GM18498 (cell line): ENCODE results near the gene SNX17.
"Not testable (repeated sequence)": the region's sequence is repeated elsewhere in the genome, so short reads cannot be mapped to it uniquely, and the experiment has no call there.

Source experiments
- ATAC-seq: cut with Tn5 transposase; IDR thresholded peaks from one replicate; pipeline ENCODE4 v1.9.1; 2021; ENCODE audit warnings: mild to moderate bottlenecking, moderate library complexity; ENCODE audit not compliant: unreplicated experiment

The SNX17 gene

GRCh38 chr2:27398962-27399361 lies 28.5 kb downstream of the SNX17 start:
- no peak for ATAC-seq

GRCh38 chr2:27400348-27401135 lies 30.1 kb downstream of the SNX17 start:
- no peak for ATAC-seq

- ATAC-seq, result no peak
These were observed 37.5 kb downstream of the SNX17 start for GRCh38 chr2:27407798-27408491.

GRCh38 chr2:27408601-27409320 lies 38.3 kb downstream of the SNX17 start:
- ATAC-seq, result peak; percentile 27

GRCh38 chr2:27409321-27410073 lies 39.1 kb downstream of the SNX17 start, which contains the start of gene PPM1G:
PPM1G (minus strand) TSS chr2:27409591; CDS start chr2:27409422, 169 bp downstream.
- peak; percentile 98 for ATAC-seq

GRCh38 chr2:27412419-27413152 lies 42.2 kb downstream of the SNX17 start:
- no peak for ATAC-seq

- no peak for ATAC-seq
These were observed 45.7 kb downstream of the SNX17 start for GRCh38 chr2:27416151-27416550.

GRCh38 chr2:27420996-27421395 lies 50.6 kb downstream of the SNX17 start:
- no peak for ATAC-seq

- no peak for ATAC-seq
These were observed 51.3 kb downstream of the SNX17 start for GRCh38 chr2:27421660-27422250.

- no peak for ATAC-seq
These were observed 52.5 kb downstream of the SNX17 start for GRCh38 chr2:27422958-27423357.

- not testable (repeated sequence) for ATAC-seq
These were observed 54.6 kb downstream of the SNX17 start for GRCh38 chr2:27425039-27425438.
